AG09309 (cell line): Measurements from ENCODE around the gene STMN3.

Experiments used
- DNase-seq: peaks from one replicate; pipeline ENCODE4 v3.0.0-alpha.2; 2010; ENCODE audit warnings: low read depth
- H3K4me3 ChIP-seq: 2 replicates; pipeline ENCODE4 v1.5.1; 2011; ENCODE audit warnings: mild to moderate bottlenecking, low read depth, low read length, moderate library complexity; ENCODE audit not compliant: control insufficient read depth
- TF ChIP-seq, protein P1 (sequence below): IDR thresholded peaks from 2 replicates; pipeline ENCODE4 v1.5.1; 2011; ENCODE audit warnings: mild to moderate bottlenecking, low read depth, low read length, inconsistent platforms; ENCODE audit not compliant: insufficient read depth, control insufficient read depth; ENCODE audit errors: missing control alignments

The STMN3 gene

DNA sequence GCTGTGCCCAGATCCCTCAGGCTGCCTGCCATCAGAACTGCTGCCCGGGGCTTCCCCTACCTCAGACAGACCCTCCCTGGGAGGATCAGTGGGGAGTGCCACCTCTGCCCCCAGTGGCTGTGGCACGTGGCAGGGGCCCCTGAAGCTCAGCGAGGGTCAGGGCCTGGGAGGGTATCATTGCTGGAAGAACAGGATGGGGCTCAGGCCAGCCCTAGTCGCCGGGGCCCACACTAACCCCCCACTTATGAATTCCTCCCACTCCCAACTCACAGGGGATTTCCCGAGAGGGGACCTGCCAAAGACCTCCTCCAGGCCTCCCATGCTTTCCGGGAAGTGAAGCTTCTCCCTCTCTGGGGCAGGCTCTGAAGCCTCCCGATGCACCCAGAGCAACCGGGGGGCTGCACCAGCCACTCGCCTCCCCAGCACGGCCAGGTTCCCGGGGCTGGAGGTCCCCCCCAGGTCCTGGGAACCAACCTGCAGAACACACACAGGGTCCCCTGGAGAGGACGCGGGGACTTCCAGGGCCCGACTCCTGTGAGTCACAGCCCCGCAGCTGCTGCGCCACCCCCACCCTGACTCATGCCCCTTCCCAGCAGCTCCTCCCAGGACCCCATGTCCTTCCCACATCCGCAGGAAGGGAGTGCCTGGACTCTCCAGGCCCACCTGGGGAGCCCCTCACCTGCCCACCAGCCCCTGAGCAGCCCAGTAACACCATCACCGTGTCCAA, 45.7 kb upstream of the STMN3 start:
- TF ChIP-seq, protein P1, sequence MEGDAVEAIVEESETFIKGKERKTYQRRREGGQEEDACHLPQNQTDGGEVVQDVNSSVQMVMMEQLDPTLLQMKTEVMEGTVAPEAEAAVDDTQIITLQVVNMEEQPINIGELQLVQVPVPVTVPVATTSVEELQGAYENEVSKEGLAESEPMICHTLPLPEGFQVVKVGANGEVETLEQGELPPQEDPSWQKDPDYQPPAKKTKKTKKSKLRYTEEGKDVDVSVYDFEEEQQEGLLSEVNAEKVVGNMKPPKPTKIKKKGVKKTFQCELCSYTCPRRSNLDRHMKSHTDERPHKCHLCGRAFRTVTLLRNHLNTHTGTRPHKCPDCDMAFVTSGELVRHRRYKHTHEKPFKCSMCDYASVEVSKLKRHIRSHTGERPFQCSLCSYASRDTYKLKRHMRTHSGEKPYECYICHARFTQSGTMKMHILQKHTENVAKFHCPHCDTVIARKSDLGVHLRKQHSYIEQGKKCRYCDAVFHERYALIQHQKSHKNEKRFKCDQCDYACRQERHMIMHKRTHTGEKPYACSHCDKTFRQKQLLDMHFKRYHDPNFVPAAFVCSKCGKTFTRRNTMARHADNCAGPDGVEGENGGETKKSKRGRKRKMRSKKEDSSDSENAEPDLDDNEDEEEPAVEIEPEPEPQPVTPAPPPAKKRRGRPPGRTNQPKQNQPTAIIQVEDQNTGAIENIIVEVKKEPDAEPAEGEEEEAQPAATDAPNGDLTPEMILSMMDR: no peak
- H3K4me3 ChIP-seq: no peak overlapping the region; the same call in 1 of the 2 replicates
- peak; percentile 69 for DNase-seq

DNA sequence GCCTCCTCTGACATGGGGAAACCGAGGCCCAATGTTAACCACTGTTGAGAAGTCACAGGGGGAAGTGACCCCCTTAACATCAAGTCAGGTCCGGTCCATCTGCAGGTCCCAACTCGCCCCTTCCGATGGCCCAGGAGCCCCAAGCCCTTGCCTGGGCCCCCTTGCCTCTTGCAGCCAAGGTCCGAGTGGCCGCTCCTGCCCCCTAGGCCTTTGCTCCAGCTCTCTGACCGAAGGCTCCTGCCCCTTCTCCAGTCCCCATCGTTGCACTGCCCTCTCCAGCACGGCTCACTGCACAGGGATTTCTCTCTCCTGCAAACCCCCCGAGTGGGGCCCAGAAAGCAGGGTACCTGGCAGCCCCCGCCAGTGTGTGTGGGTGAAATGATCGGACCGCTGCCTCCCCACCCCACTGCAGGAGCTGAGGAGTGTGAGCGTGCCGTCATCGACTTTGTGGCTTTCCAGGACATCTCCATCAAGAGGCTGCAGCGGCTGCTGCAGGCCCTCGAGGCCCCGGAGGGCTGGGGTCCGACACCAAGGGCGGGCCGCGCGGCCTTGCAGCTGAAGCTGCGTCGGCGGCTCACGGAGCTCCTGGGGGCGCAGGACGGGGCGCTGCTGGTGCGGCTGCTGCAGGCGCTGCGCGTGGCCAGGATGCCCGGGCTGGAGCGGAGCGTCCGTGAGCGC, 44.8 kb upstream of the STMN3 start:
- no peak for DNase-seq
- H3K4me3 ChIP-seq: no peak overlapping the region
- TF ChIP-seq, protein P1: no peak

DNA sequence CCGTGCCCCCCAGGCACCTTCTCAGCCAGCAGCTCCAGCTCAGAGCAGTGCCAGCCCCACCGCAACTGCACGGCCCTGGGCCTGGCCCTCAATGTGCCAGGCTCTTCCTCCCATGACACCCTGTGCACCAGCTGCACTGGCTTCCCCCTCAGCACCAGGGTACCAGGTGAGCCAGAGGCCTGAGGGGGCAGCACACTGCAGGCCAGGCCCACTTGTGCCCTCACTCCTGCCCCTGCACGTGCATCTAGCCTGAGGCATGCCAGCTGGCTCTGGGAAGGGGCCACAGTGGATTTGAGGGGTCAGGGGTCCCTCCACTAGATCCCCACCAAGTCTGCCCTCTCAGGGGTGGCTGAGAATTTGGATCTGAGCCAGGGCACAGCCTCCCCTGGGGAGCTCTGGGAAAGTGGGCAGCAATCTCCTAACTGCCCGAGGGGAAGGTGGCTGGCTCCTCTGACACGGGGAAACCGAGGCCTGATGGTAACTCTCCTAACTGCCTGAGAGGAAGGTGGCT, 44.2 kb upstream of the STMN3 start:
- TF ChIP-seq, protein P1: no peak
- no peak for DNase-seq
- peak overlapping the region; percentile 9; the same call in 1 of the 2 replicates for H3K4me3 ChIP-seq

DNA sequence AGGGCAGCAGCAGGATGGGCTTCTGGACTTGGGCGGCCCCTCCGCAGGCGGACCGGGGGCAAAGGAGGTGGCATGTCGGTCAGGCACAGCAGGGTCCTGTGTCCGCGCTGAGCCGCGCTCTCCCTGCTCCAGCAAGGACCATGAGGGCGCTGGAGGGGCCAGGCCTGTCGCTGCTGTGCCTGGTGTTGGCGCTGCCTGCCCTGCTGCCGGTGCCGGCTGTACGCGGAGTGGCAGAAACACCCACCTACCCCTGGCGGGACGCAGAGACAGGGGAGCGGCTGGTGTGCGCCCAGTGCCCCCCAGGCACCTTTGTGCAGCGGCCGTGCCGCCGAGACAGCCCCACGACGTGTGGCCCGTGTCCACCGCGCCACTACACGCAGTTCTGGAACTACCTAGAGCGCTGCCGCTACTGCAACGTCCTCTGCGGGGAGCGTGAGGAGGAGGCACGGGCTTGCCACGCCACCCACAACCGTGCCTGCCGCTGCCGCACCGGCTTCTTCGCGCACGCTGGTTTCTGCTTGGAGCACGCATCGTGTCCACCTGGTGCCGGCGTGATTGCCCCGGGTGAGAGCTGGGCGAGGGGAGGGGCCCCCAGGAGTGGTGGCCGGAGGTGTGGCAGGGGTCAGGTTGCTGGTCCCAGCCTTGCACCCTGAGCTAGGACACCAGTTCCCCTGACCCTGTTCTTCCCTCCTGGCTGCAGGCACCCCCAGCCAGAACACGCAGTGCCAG, 43.6 kb upstream of the STMN3 start, which contains the start of gene TNFRSF6B:
TSS of gene TNFRSF6B (plus strand) at position 25 of the 729 bp plus-strand sequence. CDS start at position 141, 116 bp downstream.
- TF ChIP-seq, protein P1: no peak
- peak within 1 kb of the TSS; percentile 9 for H3K4me3 ChIP-seq
- no peak for DNase-seq

DNA sequence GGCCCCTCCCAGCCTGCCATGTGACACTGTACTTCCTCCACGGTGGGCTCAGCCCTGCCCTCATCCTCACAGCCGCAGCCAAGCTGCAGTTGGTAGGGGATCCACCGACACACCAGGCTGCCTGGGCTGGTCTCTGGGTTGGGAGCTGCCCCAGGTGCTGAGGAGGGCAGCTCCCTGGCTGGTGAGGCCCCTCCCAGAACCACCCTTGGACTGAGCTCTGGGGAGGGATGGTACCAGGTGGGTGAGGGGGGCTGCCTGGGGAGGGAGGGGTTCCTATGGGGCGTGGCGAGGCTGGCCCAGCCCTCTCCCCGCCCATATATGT, 43.0 kb upstream of the STMN3 start:
- TF ChIP-seq, protein P1: no peak
- DNase-seq: no peak
- no peak overlapping the region for H3K4me3 ChIP-seq
